GM19372 (cell line): ENCODE measurements around the gene TRIM66.

ENCODE experiments used
- ATAC-seq: cut with Tn5 transposase; IDR thresholded peaks from one replicate; pipeline ENCODE4 v1.9.1; 2021; ENCODE audit warnings: mild to moderate bottlenecking, low read depth, moderate library complexity; ENCODE audit not compliant: unreplicated experiment

TRIM66 gene, protein sequence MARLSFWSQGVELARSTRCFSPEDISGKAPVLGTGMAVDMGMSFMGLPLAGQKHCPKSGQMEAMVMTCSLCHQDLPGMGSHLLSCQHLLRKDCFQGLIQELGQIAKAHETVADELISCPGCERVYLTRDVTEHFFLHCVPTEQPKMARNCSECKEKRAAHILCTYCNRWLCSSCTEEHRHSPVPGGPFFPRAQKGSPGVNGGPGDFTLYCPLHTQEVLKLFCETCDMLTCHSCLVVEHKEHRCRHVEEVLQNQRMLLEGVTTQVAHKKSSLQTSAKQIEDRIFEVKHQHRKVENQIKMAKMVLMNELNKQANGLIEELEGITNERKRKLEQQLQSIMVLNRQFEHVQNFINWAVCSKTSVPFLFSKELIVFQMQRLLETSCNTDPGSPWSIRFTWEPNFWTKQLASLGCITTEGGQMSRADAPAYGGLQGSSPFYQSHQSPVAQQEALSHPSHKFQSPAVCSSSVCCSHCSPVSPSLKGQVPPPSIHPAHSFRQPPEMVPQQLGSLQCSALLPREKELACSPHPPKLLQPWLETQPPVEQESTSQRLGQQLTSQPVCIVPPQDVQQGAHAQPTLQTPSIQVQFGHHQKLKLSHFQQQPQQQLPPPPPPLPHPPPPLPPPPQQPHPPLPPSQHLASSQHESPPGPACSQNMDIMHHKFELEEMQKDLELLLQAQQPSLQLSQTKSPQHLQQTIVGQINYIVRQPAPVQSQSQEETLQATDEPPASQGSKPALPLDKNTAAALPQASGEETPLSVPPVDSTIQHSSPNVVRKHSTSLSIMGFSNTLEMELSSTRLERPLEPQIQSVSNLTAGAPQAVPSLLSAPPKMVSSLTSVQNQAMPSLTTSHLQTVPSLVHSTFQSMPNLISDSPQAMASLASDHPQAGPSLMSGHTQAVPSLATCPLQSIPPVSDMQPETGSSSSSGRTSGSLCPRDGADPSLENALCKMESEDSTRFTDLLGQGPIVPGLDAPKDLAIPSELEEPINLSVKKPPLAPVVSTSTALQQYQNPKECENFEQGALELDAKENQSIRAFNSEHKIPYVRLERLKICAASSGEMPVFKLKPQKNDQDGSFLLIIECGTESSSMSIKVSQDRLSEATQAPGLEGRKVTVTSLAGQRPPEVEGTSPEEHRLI (N-terminal part only)

DNA sequence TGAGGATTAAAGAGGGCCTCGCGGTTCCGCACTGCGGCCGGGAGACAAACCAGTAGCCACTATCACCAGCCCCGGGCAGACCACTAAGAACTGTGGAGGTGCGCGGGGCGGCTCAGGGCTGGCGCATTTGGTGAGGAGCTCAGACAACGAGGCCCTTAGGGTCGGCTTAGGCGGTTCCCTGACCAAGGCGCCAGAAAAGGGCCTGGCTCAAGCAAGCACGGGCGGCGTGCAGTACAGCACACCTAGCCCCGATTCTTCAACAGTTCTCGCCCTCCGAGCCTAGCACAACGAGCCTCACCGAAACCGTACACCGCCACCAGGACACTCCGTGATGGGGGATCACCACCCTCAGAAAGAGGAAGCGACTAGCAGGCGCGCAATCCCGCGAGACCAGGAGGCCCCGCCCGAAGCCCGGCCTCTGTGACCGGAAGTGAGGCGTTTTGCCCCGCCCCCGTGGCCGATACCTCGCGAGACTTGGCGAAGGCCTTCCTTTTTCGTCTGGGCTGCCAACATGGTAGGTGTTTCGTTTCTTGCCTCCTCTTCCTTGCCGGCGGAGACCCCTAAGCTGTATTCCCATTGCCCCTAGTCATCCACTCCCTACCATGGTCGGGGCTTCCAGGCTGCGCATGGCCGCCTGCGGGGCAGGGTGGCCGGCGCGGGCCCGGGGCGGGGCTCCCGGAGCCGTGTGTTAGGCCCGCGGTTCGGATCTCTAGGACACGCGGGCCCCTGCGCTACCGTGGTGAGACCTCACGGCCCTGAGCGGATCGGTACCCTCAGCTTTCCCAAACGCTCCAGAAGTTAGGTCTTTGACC is at the start of gene TRIM66, which contains the start of gene RPL27A:
Gene TRIM66, minus strand, starts transcription at position 363 of the 812 bp plus-strand sequence. CDS start 10,391 bp downstream, outside the sequence.
Gene RPL27A, plus strand, starts transcription at position 490 of the 812 bp plus-strand sequence. Its CDS starts 22 bp downstream, at position 512.
- peak; percentile 96 for ATAC-seq

DNA sequence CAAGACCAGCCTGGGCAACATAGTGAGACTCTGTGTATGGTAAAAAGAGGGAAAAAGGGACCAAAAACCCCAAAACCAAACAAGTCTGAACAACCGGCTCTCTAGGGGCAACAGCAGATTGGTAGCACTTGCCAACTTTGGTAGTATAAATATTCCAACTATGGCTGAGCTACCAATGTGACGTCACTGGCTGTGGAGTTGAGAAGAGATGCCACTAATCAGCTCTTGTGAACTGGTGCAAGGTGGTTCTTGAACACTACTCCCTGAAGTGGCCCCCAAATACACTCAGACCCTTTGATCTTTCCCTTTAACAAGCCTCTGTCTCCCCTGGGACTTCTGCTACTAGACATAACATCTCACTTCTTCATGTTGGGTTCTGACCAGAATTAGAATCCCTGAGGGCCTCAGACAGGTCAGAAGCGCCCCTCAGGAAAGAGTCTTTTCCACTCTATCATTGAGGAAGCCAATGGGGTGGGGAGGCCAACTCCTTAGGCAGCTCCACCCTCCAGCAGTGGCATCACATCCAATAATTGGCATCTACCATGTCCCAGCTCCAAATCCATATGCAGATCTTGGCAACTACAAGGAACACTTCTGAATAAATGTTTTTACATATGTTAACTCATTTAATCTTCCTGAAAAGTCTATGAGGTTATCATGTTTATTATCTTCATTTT is 49.3 kb upstream of the TRIM66 start:
- no peak for ATAC-seq

DNA sequence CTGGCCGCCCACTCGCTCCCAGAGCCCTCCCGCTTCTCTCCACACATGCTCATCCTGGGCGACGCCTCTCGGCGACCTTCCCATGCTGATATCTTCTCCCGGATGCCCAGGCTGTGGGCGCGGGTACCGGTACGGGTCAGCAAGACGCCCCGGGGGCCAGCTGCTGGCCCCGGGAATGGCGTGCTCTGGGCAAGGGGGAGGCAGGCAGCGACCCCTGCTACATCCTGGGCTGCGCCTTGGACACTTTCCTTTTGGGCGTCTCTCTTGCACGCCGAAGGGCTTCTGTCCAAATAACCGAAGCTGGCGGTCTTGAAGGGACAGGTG is 48.2 kb upstream of the TRIM66 start:
- ATAC-seq: no peak

DNA sequence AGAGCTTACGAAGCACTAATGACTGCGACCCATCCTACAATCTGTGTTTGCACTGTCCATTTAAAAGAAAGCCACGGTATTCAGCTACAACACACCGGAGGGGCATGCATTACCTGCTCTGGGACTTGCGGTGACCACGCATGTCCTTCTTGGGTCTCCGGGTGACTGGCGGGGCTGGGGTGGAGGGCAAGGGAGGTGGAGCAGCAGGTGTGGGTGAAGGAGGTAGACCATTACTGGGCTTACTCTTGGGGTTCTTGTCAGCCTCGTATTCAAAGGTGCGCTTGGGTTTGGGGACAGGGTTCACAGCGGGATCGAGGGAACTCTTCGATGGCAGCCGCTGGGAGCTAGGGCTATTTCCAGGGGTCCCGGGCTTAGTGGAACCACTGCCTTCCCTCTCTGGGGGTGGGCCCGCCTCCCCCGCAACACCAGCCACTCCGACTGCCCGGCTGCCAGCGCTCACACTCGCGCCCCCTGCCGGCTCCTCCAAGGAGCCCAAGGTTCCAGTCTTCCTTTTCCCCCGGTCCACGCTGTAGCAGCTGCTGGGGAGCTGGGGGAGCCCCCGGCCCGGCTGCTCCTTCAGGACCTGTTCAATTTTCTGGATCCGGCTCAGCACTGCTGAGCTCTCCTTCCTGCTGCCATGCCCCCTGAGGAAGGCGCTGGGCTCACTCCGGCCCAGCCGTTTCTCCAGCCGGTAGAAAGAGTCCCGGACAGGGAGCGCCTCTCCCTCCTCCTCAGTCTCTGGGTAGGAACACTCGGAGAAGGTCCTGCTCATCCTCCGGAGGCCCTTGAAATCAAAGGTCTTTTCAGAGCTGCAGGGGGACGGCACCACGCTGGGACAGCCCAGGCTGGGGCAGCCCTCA is 47.6 kb upstream of the TRIM66 start:
- ATAC-seq: no peak

DNA sequence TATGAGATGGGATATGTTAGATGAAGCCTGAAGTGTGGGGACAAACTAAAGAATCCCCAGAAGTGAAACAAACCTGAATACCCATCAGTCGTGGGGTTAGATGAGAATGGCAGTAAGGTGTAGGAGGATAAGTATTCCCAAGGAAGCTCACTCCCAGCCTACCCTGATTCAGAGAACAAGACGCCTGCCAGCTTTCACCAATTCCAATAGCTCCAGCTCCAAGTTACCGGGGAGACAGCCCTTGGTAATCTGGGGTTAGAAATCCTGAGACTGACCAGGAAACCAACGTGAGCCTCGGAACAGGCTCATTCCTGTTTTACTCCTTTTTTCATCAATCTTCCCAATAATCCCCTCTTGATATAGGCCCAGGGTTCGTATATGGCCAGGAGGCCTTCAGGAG is 46.6 kb upstream of the TRIM66 start:
- no peak for ATAC-seq

DNA sequence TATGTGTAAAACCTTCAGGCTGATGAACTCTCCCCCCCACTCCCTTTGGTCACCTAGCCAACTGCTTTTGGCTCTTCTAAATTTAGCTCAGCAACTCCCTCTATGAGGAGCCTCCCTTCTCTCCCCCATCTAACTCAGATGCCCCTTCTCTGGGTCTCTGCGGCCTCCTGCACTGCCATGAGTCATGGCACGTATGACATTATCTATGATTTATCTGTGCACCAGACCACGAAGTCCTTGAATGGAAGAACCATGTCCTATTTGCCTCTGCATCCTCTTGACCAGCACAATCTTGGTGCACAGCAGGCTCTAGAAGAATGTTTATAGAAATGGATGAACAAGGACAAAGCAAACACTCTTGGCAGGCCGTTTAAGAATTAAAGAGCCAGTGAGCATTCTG is 46.1 kb upstream of the TRIM66 start:
- no peak for ATAC-seq

DNA sequence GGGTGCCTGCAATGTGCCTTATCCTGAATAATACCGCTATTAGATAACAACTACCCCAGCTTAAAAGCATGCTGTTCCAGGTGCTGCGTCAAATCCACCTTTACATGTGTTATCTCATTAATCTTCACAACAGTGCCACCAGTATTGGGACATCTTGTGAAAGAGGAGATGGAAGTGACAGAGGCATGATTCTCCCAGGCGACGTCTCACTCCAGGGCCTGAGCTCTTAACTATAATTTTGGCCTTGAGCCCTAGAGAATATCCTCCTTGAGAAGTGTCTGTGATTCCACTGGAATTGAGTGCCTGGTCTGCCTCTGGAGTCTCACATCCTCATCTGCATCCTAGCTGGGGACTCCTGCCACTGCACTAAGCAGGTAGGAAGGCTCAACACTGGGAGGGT is 43.9 kb upstream of the TRIM66 start:
- ATAC-seq: no peak

DNA sequence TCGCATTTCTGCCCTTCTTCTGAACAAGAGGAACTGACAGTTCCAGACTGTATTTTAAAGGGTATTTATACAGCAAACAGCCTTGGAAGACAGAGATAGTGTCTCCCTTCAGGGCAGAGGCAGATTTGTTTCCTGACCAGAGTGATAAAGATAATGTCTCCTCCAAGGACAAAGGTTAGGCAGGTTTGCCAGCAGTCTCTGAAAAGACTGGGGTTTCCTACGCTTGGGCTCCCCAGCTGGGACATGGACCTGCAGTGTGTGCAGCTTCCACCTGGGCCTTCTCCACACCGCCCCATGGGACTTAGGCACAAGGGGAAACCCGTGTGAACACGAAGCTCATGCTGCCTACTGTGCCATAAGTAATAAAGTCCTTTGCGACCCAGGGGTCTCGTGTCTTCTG is 42.2 kb upstream of the TRIM66 start:
- ATAC-seq: no peak

DNA sequence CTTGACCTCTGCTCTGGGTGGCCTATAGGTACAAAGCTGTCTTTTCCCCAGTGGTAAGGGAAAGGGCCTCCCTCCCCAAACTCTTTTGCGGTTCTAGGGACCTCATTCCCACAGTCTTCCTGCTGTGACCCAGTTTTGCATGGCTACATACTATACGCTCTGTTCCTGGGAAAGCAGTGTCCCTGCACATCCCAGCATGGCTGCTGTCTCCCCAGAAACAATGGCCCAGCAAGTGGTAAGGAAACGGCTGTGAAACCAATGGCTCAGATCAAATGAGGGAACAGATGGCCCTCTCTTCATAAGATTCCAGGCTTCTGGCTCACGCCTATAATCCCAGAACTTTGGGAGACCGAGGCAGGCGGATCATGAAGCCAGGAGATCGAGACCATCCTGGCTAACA is 41.2 kb upstream of the TRIM66 start:
- ATAC-seq: no peak

DNA sequence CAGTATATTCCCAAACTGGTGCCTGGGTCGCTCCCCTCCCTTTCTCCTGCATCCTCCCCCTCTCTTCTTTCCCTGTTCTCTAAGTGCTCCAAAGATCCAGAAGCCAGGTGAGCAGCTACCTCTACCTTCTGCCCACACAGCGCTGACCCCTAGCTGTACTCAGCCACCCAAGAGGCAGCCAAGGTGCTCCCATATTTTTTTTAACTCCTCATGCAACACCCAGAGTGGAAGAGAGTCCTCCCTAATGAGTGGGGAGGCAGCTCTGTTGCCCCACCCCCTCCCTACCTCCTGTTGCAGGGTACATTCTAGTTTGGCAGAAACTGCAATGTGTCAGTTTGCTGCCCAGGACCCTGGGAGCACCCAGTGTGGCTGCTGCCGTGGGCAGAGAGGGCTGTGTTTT is 40.3 kb upstream of the TRIM66 start:
- no peak for ATAC-seq

DNA sequence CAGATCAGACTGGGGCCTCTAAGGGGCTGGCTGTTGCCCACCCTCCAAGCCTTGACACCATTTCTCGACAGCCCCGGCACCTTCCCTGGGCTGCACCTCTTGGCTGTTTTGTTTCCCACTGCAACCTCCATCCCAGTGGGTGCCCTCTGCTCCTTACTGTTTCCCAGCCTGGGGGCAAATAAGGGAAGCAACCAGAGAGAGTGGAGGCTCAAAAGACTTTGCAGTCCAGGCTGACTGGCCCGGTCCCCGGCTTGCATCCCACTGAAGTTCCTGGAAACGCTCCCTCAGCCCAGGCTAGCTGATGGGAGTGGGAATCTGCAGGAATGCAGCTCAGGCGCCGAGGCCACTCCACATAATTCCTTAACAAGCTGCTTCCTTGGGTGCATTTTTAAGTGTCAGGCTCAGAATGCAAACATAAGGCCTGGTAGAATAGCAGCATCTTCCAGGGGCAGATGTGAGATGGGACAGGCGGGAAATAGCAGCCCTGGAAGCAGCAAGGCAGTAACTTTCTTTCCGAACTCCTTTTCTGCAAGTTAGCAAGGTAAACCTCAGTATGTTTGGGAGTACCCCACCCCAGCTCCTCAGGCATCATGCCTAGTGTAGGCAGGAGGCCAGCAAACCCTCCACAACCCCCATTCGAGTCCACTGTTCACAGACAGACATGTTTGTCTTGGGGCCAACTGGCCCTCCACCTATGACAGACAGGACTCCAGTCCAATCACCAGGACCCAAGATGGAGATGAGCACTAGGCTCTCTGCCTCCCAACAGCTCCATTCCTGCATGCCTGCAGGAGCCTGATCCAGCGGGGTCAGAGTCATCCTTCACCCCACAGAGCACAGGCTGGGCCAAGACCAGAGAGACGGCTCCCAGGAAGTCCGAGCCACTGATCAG is 39.4 kb upstream of the TRIM66 start:
- no peak for ATAC-seq

DNA sequence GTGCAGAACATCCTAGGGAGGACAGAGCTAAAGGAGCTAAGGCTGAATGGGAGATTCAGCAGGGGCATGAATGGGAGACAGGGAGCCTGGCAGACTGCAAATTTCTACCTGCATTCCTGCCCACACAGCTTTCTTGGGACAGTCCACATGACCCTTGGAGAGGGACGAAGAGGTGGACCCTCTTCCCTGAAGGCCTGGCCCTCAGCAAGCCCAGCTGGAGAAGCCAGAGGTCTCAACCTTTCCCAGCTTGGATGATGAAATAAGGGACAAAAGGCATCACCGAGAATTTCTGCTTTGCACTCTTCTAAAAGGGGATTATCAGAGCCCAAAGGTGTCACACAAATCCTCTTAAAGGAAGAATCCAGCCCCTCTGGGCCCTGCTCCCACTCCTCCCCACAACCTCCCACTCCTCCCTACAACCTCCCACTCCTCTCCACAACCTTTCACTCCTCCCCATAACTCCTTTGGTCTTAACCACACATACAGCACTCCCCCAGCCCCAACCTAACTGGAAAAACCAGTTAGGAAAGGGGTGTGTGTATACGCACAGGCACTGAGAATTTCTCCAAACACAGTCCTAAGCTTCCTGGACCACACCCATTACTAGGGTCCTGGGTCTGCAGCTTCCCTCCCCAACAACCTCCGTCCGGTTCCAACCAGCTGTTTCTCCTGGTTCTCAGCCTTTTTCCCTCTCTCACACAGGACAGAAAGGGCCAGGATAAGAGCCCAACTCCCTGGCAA is 38.6 kb upstream of the TRIM66 start:
- no peak for ATAC-seq

DNA sequence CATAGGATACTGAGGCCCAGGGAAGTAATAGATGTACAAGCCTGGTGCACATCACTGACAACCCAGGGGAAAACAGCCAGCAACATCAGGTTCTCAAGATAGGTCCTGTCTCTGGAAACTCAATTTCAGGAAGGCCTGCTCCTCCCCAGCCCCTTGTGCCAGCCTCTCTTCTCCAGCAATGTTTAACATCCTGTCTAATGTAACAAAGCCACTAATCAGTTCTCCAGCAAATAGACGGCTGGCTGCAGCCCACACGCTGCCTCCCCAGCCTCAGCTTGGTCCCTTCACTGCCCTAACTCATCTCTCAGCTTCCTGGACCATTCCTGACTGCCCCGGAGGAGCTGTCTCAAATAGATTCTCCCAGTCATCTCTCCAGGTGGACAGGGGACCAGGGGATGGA is 37.9 kb upstream of the TRIM66 start:
- ATAC-seq: no peak

DNA sequence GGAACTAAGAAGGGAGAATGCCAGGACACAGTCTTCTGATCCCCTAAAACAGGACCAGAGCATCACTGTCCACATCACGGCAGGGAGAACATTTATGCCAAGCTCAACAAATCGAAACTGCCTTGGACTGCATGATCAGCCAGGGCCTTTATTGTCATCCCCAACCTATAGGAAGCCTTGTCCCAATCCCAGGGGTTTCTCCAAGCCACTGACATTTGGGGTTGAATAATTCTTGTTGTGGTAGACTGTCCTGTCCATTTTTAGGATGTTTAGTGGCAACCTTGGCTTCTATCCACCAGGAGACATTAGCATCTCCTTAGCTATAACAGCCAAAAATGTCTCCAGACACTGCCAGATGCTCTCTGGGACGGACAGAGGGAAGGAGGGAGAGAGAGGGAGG is 37.3 kb upstream of the TRIM66 start:
- no peak for ATAC-seq

DNA sequence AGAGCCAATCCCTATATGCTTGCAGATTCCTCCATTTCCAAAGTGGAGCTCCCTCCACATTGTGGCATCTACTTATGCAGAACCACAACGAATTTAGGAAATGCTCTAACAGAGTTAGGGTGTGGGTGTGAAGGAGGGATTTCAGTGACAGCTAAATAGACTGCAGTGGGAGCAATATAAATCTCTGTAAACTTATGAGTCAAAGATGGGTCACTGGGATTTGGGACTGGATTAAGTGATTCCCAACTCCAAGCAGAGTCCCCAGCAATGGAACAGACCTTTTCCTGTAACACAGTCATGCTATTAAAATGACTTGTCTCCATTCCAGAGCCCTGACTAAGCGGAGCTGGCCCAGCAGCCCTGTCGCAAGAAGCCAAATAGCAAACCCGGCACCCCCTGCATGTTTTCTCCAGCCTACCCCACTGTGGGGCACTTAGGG is 36.8 kb upstream of the TRIM66 start:
- no peak for ATAC-seq

DNA sequence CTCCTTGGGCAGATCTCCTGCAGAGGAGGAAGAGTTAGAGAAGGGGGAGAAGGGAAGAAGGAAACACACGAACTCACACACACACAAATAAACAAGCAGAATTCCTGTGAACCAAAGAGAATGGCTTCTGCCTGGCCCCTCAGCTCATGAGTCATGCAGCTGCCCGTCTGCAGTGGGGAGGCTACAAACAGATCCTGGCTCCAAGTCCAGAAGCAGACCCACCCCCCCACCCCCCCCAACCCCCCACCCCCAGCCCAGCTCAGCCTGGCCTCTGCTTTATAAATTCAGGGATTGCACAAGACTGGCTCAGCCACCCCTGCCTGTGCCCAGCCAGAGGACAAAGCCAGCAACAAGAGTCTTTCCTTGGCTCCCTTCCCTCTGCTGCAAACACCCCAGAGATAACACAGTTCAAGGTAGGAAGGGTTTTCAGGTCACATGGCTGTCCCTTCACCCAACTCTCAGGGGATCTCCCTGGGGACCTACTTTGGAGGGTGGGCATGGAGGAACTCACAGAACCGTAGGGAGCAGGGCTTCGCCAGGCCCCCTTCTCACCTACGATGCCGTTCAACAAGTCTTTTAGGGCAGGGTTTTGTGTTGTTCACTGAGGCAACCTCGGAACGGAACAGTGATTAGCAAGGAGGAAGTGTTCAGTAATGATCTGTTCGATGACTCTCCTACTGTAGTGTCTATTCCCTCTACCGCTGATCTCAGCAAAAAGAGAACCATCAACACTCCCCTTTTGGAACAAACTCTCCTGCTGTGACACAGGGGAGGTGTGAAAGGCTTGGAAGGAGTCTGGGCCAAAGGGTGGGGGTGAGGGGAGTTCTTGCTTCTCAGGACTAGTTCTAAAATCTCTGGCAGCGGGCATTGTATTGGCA is 35.6 kb upstream of the TRIM66 start:
- ATAC-seq: no peak
